ENCODE results near the gene NSUN2. TPM values are rescaled to one million over a fixed set of nuclear protein-coding genes. Genes with fewer than 3 reads are reported as not detected.

Gene NSUN2
- total RNA-seq, 2 donors from 2014 or later, result 21.2 to 21.4 TPM

- no peaks in the 10 kb centered on the region for H3K9me3 ChIP-seq
- H3K4me1 ChIP-seq, result no peaks in the 10 kb centered on the region
- peaks cover 28% of the 10 kb centered on the region for H3K36me3 ChIP-seq
- DNase-seq (ENCODE audit: low spot score), result peak; percentile 4
- no peaks in the 10 kb centered on the region for H3K27me3 ChIP-seq
- no peak overlapping the region for H3K4me3 ChIP-seq
- H3K27ac ChIP-seq, result no peak overlapping the region
- TF ChIP-seq CTCF (IDR thresholded peaks at IDR 0.05), result no peak
These were observed 36.5 kb downstream of the NSUN2 start for GRCh38 chr5:6596388-6596787.

GRCh38 chr5:6595405-6595804 is 37.4 kb downstream of the NSUN2 start:
- TF ChIP-seq CTCF (IDR thresholded peaks at IDR 0.05), result no peak
- H3K27ac ChIP-seq, result no peak overlapping the region
- H3K36me3 ChIP-seq, result peaks cover 18% of the 10 kb centered on the region
- H3K4me1 ChIP-seq, result no peaks in the 10 kb centered on the region
- peak; percentile 38 for DNase-seq (ENCODE audit: low spot score)
- no peak overlapping the region for H3K4me3 ChIP-seq
- H3K9me3 ChIP-seq, result no peaks in the 10 kb centered on the region
- H3K27me3 ChIP-seq, result no peaks in the 10 kb centered on the region

GRCh38 chr5:6594066-6594465 is 38.8 kb downstream of the NSUN2 start:
- no peak for DNase-seq (ENCODE audit: low spot score)
- no peak for TF ChIP-seq CTCF (IDR thresholded peaks at IDR 0.05)
- H3K4me3 ChIP-seq, result no peak overlapping the region
- H3K27ac ChIP-seq, result no peak overlapping the region
- peaks cover 5% of the 10 kb centered on the region for H3K36me3 ChIP-seq
- H3K4me1 ChIP-seq, result no peaks in the 10 kb centered on the region
- H3K27me3 ChIP-seq, result no peaks in the 10 kb centered on the region
- H3K9me3 ChIP-seq, result no peaks in the 10 kb centered on the region

- DNase-seq (ENCODE audit: low spot score), result peak; percentile 13
- no peaks in the 10 kb centered on the region for H3K9me3 ChIP-seq
- no peak overlapping the region for H3K4me3 ChIP-seq
- H3K36me3 ChIP-seq, result peaks cover 5% of the 10 kb centered on the region
- no peaks in the 10 kb centered on the region for H3K27me3 ChIP-seq
- no peaks in the 10 kb centered on the region for H3K4me1 ChIP-seq
- no peak for TF ChIP-seq CTCF (IDR thresholded peaks at IDR 0.05)
- H3K27ac ChIP-seq, result no peak overlapping the region
These were observed 39.5 kb downstream of the NSUN2 start for GRCh38 chr5:6593148-6594016.

- Histone ChIP-seq H3K4me1 (no peaks in the 10 kb centered on the region), H3K9me3 (no peaks in the 10 kb centered on the region), H3K27ac (no peak overlapping the region), H3K27me3 (no peaks in the 10 kb centered on the region), H3K4me3 (no peak overlapping the region), H3K36me3 (peaks cover 1% of the 10 kb centered on the region)
- TF ChIP-seq CTCF (IDR thresholded peaks at IDR 0.05), result no peak
- DNase-seq (ENCODE audit: low spot score), result no peak
These were observed 40.2 kb downstream of the NSUN2 start for GRCh38 chr5:6592601-6593000.
